MM.1S (cell line): Measurements from ENCODE around the gene IL17RD.
"Not testable (repeated sequence)": the region's sequence is repeated elsewhere in the genome, so short reads cannot be mapped to it uniquely, and the experiment has no call there.

Experiments
- DNase-seq: peaks from one replicate; pipeline ENCODE4 v3.0.0-alpha.2; 2015
- H2AFZ ChIP-seq: fragments of 300-600 bp; sonication (generic); 2 replicates; pipeline ENCODE4 v1.6.0; 2016; ENCODE audit warnings: antibody characterized with exemption, low read length
- H3F3A ChIP-seq: fragments of 300-600 bp; sonication (generic); 2 replicates; pipeline ENCODE4 v1.6.1; 2016; ENCODE audit warnings: mild to moderate bottlenecking, antibody characterized with exemption, low read length, moderate library complexity, mixed read lengths; ENCODE audit not compliant: insufficient read depth
- H3K27ac ChIP-seq: fragments of 300-600 bp; sonication (generic); 2 replicates; pipeline ENCODE4 v1.5.1; 2016; ENCODE audit warnings: mild to moderate bottlenecking, low read length
- H3K27me3 ChIP-seq: fragments of 300-600 bp; sonication (generic); replicated peaks from 2 replicates; pipeline ENCODE4 v1.6.0; 2016; ENCODE audit warnings: low read length; ENCODE audit not compliant: insufficient read depth
- H3K36me3 ChIP-seq: fragments of 300-600 bp; sonication (generic); replicated peaks from 2 replicates; pipeline ENCODE4 v1.6.1; 2016; ENCODE audit warnings: mild to moderate bottlenecking, low read length, mixed read lengths; ENCODE audit not compliant: insufficient read depth
- H3K4me1 ChIP-seq: fragments of 300-600 bp; sonication (generic); 2 replicates; pipeline ENCODE4 v1.6.1; 2016; ENCODE audit warnings: low read length, mixed read lengths
- H3K4me2 ChIP-seq: fragments of 300-600 bp; sonication (generic); 2 replicates; pipeline ENCODE4 v1.6.0; 2016; ENCODE audit warnings: low read depth, low read length
- H3K4me3 ChIP-seq: fragments of 300-600 bp; sonication (generic); 2 replicates; pipeline ENCODE4 v1.5.1; 2016; ENCODE audit warnings: low read length, mixed read lengths
- H3K79me2 ChIP-seq: fragments of 300-600 bp; sonication (generic); 2 replicates; pipeline ENCODE4 v1.6.1; 2016; ENCODE audit warnings: mixed run types, low read length, mixed read lengths
- H3K9ac ChIP-seq: fragments of 300-600 bp; sonication (generic); 2 replicates; pipeline ENCODE4 v1.6.1; 2016; ENCODE audit warnings: low read length, mixed read lengths
- H3K9me2 ChIP-seq: fragments of 300-600 bp; sonication (generic); replicated peaks from 2 replicates; pipeline ENCODE4 v1.6.1; 2016; ENCODE audit warnings: mild to moderate bottlenecking, low read length, mixed read lengths; ENCODE audit not compliant: insufficient read depth
- H3K9me3 ChIP-seq: fragments of 300-600 bp; sonication (generic); replicated peaks from 2 replicates; pipeline ENCODE4 v1.6.1; 2016; ENCODE audit warnings: mild to moderate bottlenecking, low read length, mixed read lengths; ENCODE audit not compliant: insufficient read depth
- H4K20me1 ChIP-seq: fragments of 300-600 bp; sonication (generic); 2 replicates; pipeline ENCODE4 v1.6.1; 2016; ENCODE audit warnings: mild to moderate bottlenecking, low read length, moderate library complexity, mixed read lengths; ENCODE audit not compliant: insufficient read depth
- CTCF ChIP-seq: fragments of 300-600 bp; sonication (generic); IDR thresholded peaks from 2 replicates; pipeline ENCODE4 v1.5.1; 2016; ENCODE audit warnings: antibody characterized with exemption, low read length, mixed read lengths
- EZH2 ChIP-seq: fragments of 300-600 bp; sonication (generic); optimal IDR thresholded peaks from 2 replicates; pipeline ENCODE3; 2017; ENCODE audit warnings: low read depth, mild to moderate bottlenecking, antibody characterized with exemption, low read length, mixed read lengths
- EZH2phosphoT487 ChIP-seq: fragments of 300-600 bp; sonication (generic); IDR thresholded peaks from 2 replicates; pipeline ENCODE4 v1.6.1; 2018; ENCODE audit warnings: antibody characterized with exemption, low read length

IL17RD gene

DNA sequence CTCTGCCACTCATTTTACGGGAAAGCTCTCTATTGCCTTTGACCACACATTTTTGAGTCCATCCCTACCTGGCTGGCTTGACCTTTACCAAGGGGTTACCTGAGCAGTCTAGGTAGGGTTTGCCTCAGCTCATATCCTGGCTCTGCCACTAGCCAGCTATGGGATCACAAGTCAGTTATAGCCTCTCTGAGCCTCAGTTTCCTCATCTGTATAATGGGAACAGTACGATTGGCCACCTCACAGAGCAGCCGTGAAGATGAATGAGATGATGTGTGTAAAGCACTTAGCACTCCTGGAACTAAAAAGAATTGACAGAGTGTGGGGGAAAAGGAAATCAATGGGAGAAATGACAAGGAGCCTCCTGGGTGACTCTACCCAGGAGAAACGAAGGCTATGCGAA is 76.7 kb downstream of the IL17RD start:
- H3K27me3 ChIP-seq: no peaks in the 10 kb centered on the region
- H3K9ac ChIP-seq: no peak overlapping the region
- TF ChIP-seq EZH2phosphoT487: no peak
- TF ChIP-seq EZH2: no peak
- no peak for TF ChIP-seq CTCF
- H3K9me3 ChIP-seq: no peaks in the 10 kb centered on the region
- no peaks in the 10 kb centered on the region for H3K36me3 ChIP-seq
- no peaks in the 10 kb centered on the region for H3K9me2 ChIP-seq
- no peaks in the 10 kb centered on the region for H3K79me2 ChIP-seq
- no peaks in the 10 kb centered on the region for H3F3A ChIP-seq
- H3K4me3 ChIP-seq: no peak overlapping the region
- no peak overlapping the region for H3K27ac ChIP-seq
- H3K4me1 ChIP-seq: no peaks in the 10 kb centered on the region
- no peaks in the 10 kb centered on the region for H4K20me1 ChIP-seq
- no peak overlapping the region for H3K4me2 ChIP-seq
- DNase-seq: no peak
- H2AFZ ChIP-seq: no peak overlapping the region

GRCh38 chr3:57087361-57088092 is 77.6 kb downstream of the IL17RD start:
- TF ChIP-seq EZH2phosphoT487: no peak
- TF ChIP-seq EZH2: no peak
- no peaks in the 10 kb centered on the region for H3K4me1 ChIP-seq
- no peak overlapping the region for H3K4me2 ChIP-seq
- no peaks in the 10 kb centered on the region for H3K9me3 ChIP-seq
- no peaks in the 10 kb centered on the region for H3K36me3 ChIP-seq
- H3K27ac ChIP-seq: no peak overlapping the region
- no peak overlapping the region for H3K9ac ChIP-seq
- H3K27me3 ChIP-seq: no peaks in the 10 kb centered on the region
- no peak overlapping the region for H2AFZ ChIP-seq
- no peak for DNase-seq
- no peaks in the 10 kb centered on the region for H3F3A ChIP-seq
- H3K9me2 ChIP-seq: no peaks in the 10 kb centered on the region
- no peak overlapping the region for H3K4me3 ChIP-seq
- no peaks in the 10 kb centered on the region for H3K79me2 ChIP-seq
- no peaks in the 10 kb centered on the region for H4K20me1 ChIP-seq

DNA sequence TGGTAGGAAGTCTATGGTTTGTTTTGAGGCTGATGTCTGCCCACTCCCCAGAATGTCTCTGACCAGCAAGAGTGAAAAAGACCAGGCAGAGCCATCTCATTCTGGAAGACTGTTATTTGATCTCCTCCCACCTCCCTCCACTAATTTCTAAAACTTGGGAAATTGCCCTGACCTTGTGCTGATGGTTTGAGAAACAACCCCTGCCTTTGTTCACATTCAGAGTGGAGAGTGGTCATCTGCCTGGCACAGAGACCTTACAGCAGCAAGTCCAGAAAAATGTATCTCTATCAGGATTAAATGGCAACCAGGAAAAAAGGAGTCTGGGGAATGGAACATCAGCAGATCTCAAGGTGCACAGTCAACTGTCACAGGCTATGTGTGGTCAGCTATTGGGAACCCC is 79.0 kb downstream of the IL17RD start:
- Histone ChIP-seq H3K4me2 (no peak overlapping the region), H3K27me3 (no peaks in the 10 kb centered on the region), H3K9me2 (no peaks in the 10 kb centered on the region), H3K9me3 (no peaks in the 10 kb centered on the region), H3K36me3 (no peaks in the 10 kb centered on the region), H3K9ac (no peak overlapping the region), H3F3A (no peaks in the 10 kb centered on the region), H3K79me2 (no peaks in the 10 kb centered on the region), H4K20me1 (no peaks in the 10 kb centered on the region), H3K4me3 (no peak overlapping the region), H3K27ac (no peak overlapping the region), H3K4me1 (no peaks in the 10 kb centered on the region), H2AFZ (no peak overlapping the region)
- no peak for DNase-seq
- no peak for TF ChIP-seq CTCF
- no peak for TF ChIP-seq EZH2
- TF ChIP-seq EZH2phosphoT487: no peak

DNA sequence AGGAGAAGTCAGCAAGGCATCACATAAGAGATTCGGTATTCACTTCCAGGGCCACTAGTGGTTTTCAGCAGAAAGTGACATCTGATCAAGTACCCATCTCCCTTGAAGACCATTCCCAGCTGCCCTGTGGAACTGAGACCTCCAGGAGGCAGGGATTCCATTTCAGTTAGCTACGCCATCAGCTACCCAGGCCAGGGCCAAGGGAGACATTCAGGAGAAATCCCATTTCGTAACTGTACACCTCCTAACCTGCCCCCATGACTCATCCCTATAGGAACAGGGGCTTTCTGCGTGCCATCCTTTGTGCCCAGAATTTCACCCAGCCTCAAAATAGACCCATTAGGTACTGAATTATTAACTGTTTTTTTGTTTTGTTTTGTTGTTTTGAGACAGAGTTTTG is 79.9 kb downstream of the IL17RD start:
- Histone ChIP-seq H3K36me3 (no peaks in the 10 kb centered on the region), H3K79me2 (no peaks in the 10 kb centered on the region), H3K27me3 (no peaks in the 10 kb centered on the region), H3K27ac (no peak overlapping the region), H3K9me2 (no peaks in the 10 kb centered on the region), H4K20me1 (no peaks in the 10 kb centered on the region), H3K9me3 (no peaks in the 10 kb centered on the region), H2AFZ (no peak overlapping the region), H3K4me3 (no peak overlapping the region), H3F3A (no peaks in the 10 kb centered on the region), H3K9ac (no peak overlapping the region), H3K4me2 (no peak overlapping the region), H3K4me1 (no peaks in the 10 kb centered on the region)
- no peak for DNase-seq
- TF ChIP-seq CTCF: no peak
- TF ChIP-seq EZH2: no peak
- no peak for TF ChIP-seq EZH2phosphoT487

GRCh38 chr3:57083266-57083995 is 81.7 kb downstream of the IL17RD start:
- H3K9ac ChIP-seq, H3K4me3 ChIP-seq, H3K36me3 ChIP-seq, H3K4me2 ChIP-seq, H3K27me3 ChIP-seq, H2AFZ ChIP-seq, H3K9me2 ChIP-seq, H3K4me1 ChIP-seq, H3K79me2 ChIP-seq, H3K27ac ChIP-seq, H3F3A ChIP-seq, DNase-seq, H4K20me1 ChIP-seq, H3K9me3 ChIP-seq: not testable (repeated sequence)
